RPMI7951 (cell line): ENCODE measurements around the gene LCMT1. TPM values are rescaled to one million over a fixed set of nuclear protein-coding genes. Genes with fewer than 3 reads are reported as not detected.
"Not testable (repeated sequence)": the region's sequence is repeated elsewhere in the genome, so short reads cannot be mapped to it uniquely, and the experiment has no call there.

Experiments
- DNase-seq: peaks from one replicate; pipeline ENCODE4 v3.0.0-alpha.2; 2012; ENCODE audit warnings: low read depth
- total RNA-seq: library from RNA; depleted of rRNA; stranded (reverse); fragments of >200 nt; shearing (Covaris generic); gene quantifications from 2 replicates; pipeline ENCODE4 v1.2.3, GENCODE V29; 2014

Gene LCMT1
- total RNA-seq, 1 experiment from 2014 or later, result 50.6 TPM

DNA sequence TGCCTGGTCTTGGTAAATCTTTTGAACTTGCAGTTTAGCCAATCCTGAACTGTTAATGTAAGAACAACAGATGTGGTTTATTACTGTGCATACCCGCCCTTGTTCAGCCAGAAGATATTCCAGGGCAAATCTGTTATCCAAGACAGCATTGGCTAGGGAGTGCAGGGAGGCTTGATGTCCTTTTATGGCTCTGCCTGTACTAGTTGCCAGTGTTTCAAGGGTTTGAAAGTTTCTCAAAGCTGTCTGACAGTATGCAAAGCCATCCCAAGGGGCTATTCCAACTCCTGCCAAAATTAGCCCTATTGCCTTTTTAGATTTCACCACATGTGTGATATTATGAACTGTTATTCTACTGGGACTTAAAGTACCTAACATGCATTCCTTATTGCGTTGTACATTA, 30.1 kb downstream of the LCMT1 start:
- DNase-seq, result no peak

DNA sequence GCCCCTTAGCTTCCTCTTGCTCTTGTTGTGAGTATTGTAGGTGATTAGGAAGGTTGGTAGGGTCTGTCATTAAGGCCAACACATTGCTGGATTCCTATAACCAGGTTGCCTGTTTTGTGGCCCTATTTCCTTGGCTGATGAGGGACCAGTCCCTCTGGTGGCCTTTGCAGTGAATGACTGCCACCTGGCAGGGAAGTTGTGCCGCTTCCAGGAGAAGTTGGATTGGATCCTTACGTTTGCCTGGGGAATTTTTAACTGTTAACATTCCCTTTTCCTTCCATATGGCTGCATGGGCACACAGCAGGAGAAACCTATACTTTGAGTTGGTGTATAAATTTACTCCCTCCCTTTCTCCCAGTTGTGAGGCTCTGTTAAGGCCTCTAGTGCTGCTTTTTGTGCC, 32.4 kb downstream of the LCMT1 start:
- no peak for DNase-seq

GRCh38 chr16:25148568-25149215, 37.1 kb downstream of the LCMT1 start:
- DNase-seq, result no peak

- DNase-seq, result peak; percentile 97
These were observed 40.5 kb downstream of the LCMT1 start for GRCh38 chr16:25151996-25152395.

DNA sequence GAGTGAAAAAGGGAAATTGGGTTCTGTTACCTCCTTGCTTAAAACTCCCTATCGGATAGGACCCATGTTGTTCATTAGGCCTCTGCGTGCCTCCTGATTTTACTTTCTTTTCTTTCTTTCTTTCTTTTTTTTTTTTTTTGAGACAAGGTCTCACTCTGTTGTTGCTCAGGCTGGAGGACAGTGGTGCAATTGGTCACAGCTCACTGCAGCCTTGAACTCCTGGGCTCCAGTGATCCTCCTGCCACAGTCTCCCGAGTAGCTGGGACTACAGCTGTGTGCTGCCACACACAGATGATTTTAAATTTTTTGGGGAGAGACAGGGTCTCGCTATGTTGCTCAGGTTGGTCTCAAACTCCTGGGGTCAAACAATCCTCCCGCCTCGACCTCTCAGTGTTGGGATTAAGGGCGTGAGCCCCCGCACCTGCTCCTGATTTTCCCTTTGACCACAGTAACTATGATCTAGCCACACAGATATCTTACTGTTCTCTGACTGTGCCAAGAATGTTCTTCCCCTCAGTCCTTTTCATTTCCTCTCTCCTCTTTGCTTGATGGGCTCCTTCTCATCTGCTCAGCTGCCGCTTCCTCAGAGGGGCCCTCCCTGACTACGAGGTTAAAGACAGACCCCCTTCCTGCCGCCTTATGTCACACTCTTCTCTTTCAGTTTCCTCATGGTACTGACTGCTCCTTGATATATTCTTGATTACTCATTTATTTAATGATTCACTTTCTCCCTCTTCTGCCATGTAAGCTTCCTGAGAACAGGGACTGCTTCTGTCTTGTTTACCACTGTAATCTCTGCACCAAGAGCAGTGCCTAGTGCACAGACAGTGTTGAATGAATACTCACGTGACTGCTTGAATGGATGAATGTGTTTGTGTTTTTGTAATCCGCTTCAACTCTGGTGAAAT, 44.3 kb downstream of the LCMT1 start:
- peak; percentile 55 for DNase-seq

GRCh38 chr16:25157271-25157875, 45.8 kb downstream of the LCMT1 start:
- no peak for DNase-seq

GRCh38 chr16:25158401-25158800, 46.9 kb downstream of the LCMT1 start:
- DNase-seq, result no peak

GRCh38 chr16:25161753-25162367, 50.3 kb downstream of the LCMT1 start:
- DNase-seq, result no peak

DNA sequence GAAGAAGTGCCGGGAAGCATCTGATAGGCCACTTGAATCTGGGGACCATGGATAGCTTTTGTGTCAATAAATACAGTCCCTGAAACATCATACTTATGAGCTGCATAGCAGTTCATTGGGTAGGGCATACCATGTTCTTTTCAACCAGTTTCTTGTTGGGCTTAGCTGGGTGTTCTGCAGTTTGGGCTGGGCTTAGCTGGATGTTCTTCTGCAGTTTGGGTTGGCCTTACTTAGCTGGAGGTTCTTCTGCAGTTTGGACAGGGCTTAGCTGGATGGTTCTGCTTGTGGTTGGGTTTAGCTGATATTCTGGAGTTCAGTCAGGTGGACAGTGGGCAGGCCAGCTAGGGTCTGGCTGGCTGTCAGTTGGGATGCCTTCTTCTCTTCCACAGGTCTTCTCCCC, 52.1 kb downstream of the LCMT1 start:
- no peak for DNase-seq

GRCh38 chr16:25165284-25165683, 53.7 kb downstream of the LCMT1 start:
- no peak for DNase-seq

- not testable (repeated sequence) for DNase-seq
These were observed 56.4 kb downstream of the LCMT1 start for GRCh38 chr16:25167920-25168319.

- no peak for DNase-seq
These were observed 59.8 kb downstream of the LCMT1 start for GRCh38 chr16:25171390-25171789.

- DNase-seq, result peak; percentile 31
These were observed 61.3 kb downstream of the LCMT1 start for GRCh38 chr16:25172831-25173230.

DNA sequence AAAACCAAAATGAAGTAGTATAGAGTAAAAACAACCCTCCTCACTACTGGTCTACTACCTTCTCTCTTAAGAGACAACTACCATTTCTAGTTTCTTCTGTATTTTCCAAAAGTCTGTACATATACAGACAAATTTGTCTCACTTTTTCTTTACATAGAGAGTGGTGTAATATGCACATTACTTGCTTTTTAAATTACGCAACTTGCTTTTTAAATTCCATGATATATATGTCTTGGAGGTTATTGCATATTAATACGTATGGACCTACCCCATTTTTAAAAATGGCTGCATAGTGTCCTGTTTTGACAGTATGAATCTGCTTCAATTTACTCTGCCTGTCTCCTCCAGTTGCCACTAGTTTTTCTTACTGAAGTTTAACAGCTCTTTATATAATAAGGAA, 62.7 kb downstream of the LCMT1 start:
- no peak for DNase-seq

DNA sequence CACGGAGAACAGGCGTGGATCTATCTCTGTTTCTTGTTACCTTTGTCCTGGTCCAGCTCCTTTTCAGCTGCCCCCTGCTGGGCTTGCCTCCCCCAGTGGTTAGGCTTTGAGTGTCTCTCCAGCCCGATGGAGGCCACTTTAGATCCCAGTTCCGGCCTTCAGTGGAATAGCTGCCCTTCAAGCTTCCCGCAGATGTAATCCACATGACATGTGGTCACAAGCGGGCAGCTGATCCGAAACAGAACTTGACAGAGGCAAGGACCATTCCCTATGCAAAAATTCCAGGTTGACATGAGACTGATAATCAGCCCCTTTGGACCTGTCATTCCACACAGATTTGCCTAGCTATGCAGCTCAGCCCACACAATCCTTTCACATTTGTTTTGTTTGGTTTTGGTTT, 64.6 kb downstream of the LCMT1 start:
- peak; percentile 15 for DNase-seq

DNA sequence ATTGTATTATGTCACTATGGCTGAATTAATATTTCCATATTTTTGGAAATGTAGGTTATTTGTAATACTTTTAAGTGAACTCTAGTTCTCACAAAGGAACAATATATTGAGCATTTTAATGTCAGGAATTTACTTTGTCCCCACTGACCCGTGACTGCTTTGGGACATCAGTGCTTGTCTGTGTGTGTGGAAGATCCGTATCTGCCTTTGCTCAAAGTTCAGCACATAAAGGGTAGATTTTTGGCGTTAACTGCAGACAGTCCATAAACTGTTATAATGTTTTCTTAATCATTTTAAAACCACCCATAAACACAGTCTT, 65.9 kb downstream of the LCMT1 start:
- DNase-seq, result no peak

DNA sequence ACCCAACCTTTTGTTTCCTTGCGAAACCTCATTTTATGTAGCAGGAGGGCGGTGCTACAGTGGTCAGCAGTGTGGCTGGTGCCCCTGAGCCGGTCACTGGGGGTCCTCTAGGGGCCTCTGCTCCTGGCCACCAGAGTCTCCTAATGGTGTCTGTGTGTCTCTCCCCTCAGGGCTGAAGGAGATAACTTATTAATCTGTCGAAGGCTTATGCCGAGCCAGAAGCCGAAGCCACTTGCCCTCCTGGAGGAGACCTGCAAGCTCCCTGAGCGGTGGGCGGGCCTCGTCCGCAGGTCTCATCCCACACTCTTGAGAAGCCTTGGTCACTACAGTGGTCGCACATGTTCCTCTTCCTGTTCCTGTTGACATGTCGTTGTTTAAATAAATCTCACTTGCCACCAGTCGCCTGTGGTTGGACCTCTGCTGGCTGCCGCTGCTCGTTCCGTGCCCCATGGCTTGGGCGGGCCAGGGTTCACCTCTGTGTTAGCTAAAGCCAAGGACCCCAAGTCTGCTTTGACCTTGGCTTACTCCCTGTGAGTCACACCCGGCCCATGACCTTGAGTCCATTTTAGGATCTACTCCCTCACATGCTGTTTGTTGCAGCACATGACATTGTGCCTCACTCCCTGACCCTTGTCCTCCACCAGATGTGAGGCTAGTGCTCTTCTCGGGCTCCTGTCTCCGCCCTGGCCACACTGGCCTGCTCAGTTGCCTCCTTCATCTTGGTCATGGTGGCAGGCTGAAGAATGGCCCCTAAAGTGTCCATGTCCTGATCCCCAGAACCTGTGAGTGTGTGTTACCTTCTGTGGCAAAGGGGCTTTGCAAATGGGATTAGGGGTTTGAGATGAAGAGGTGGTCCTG, 66.5 kb downstream of the LCMT1 start:
- DNase-seq, result no peak

DNA sequence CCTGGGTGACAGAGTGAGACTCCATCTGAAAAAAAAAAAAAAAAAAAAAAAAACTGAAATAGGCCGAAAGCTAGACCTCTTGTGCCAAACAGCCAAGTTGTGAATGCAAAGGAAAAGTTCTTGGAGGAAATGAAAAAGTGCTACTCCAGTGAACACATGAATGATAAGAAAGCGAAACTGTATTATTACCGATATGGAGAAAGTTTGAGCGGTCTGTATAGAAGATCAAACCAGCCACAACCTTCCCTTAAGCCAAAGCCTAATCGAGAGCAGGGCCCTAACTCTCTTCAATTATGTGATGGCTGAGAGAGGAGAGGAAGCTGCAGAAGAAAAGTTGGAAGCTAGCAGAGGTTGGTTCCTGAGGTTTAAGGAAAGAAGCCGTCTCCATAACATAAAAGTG, 69.7 kb downstream of the LCMT1 start:
- not testable (repeated sequence) for DNase-seq

DNA sequence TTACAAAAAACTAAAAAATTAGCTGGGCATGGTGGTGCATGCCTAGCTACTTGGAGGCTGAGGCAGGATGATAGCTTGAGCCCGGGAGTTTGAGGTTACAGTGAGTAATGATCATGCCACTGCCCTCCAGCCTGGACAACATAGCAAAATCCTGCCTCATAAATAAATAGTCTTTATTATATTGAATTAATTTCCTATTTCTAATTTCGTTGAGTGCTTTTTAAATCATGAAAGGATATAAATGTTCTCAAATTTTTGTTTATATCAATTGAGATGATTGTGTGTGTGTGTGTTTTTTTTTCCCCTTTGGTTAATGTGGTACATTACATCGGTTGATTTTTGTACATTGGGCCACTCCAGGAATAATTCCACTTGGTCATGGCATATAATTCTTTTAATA, 73.2 kb downstream of the LCMT1 start:
- DNase-seq, result peak; percentile 6

DNA sequence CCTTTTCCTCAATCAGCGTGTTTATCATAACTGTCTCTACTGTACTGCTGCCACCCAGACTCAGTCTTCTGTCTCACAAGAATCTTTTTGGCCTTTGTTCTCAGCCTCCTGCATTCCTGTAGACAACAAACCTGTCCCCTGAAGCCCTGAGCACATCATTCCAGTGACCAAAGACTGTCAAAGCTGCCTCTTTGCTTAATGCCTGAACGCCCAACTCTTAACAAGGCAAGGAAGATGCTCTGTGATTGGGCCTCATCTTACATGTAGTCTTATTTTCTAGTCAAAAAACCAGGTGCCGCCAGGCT, 75.9 kb downstream of the LCMT1 start:
- DNase-seq, result no peak

DNA sequence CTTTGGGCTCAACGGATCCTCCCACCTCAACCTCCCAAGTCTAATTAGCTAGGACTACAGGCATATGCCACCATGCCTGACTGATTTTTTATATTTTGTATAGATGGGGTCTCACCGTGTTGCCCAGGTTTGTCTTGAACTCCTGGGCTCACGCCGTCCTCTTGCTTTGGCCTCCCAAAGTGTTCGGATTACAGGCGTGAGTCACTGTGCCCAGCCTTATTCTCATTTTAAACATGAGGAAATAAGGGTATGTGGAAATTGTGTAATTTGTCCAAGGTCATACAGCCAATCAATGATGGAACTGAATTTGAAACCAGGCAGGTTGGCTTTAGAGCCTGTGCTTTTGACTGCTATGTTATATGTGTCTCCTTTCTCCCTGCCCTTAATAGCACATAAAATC, 77.8 kb downstream of the LCMT1 start:
- no peak for DNase-seq

- DNase-seq, result peak; percentile 57
These were observed 80.6 kb downstream of the LCMT1 start for GRCh38 chr16:25192096-25192495.
